ENCODE data around the gene BRINP1.

The BRINP1 gene

GRCh38 chr9:119280740-119281485 is 88.3 kb downstream of the BRINP1 start:
- no peak for DNase-seq

DNA sequence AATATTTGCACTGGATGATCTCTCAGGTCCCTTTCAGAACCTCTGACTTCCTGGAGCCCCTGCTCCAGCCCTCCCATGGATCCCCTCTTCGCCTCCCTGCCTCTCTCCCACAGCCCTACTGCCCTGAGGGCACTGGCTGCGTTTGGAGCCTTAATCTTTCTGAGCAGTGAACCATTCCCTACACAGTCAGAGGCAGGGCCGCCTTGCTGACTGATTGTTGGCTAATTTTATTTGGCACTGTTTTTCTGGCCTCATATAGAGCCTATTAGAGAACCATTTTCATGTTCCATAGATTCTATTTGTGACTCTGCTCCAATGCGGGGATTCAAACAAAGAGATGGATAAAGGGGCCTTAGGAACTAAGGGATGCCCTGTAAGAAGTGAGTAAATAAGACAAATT is 91.1 kb downstream of the BRINP1 start:
- DNase-seq = peak; percentile 9

- DNase-seq = peak; percentile 49
These were observed 95.1 kb downstream of the BRINP1 start for GRCh38 chr9:119273984-119274665.

DNA sequence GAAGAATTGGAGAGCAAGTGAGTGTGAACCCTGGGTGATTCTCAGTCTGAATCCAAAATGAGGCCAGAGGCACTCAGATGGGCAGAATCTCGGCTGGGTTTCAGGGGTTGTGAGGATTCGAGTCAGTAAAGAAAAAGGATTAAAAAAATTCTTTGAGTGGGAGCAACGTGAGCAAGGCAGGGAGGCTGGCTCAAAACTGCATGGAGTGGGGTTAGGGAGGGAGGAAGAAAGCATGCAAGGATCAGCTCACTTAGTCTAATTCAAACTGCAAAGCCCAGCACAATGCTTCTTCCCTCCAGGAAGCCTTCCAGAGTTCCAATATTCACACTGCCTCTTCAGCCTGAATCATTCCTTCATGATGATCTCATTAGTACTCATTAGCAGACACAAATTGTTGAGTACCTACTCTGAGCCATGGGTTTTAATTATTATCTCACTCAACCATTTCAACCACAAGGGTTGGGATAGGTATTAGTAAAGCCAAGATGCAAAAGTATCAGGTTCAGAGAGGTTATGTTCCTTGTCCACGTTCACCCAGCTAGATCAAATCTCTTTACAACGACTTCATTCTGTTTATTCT is 95.8 kb downstream of the BRINP1 start:
- no peak for DNase-seq

DNA sequence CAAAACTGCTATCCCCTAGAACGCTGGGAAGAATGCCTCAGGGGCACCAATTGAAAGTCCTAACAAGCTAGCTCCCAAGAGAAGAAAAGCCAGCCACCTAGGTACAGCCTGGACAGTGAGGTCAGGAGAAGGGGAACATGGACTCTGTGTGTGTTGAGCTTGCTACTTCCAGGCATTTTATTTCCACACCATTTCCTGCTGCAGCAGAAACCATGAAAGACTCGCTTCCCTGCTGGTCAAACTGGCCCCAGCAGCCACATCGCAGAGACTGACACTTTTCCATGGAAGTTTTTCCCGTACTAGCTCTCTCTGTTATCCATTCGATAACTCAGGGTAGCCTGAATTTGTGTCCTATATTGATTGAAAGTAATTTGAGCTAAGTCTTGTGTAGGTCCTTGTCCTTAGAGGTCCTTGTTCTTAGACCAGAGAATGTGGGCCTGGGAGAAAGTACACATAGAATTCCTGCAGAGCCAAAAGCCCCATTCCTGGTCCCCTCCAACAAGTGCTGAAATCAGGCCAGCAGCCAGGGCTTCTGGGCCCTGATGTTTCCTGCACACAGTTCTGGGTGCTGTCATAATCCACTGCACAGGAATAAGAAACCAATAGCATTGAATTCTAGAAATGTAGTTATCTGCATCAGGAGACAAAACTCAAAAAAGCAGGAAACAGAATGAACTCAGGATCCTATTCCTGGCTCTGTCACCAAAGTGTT is 96.6 kb downstream of the BRINP1 start:
- DNase-seq = no peak

DNA sequence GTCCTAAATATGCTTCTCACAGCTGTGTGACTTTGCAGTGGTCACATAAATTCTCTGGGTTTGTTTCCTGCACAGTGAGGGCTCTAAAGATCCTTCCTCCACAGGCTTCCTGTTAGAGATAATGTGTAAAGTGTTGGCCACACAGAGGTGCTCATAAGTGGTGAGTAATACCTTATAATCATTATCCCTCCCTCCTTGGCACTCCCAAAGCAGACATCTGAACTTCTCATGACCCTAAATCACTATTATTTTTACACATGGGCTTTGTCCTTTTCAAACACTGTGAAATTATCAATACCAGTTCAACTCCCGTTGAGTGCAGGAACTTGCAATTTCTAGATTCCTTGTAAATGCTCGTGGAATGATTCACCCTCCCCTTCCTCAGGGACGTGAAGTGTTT is 100.2 kb downstream of the BRINP1 start:
- no peak for DNase-seq

DNA sequence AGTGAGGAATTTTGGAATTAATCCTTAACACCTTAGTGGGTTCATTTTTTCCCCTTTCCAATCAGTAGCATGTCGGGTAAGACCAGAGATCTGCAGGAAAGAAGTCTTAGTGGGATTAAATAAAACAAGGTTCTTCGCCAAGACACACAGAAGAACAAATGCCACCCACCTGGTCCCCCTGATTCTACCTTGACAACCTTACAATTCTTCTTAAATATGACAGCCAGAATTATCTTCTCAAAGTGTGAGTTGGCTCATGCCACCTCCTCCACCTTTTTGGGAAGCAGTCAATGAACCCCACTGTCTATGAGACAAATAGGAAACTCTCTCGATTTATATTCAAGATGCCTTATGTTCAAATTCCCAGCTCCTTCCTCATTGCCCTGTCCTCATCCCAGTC is 105.1 kb downstream of the BRINP1 start:
- DNase-seq = no peak

- DNase-seq = no peak
These were observed 111.6 kb downstream of the BRINP1 start for GRCh38 chr9:119257592-119257991.

DNA sequence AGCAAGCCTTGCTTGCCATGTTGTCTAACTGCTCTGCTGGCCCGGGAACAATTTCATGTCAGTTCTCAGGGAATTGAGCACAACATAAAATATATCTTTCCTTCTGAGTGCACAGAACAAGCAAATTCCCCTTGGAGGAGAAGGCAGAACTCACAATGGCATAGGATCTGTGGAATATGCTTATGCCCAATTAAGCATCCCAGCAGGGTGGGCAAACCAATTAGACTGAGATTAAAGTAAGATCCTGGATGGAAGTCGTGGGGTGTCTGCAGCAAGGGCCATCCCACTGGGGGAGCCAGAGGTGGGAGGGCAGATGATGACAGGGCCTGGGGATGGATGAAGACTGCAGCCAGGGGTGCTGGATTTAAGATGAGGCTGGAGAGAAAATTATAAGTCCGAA is 114.1 kb downstream of the BRINP1 start:
- DNase-seq = no peak

DNA sequence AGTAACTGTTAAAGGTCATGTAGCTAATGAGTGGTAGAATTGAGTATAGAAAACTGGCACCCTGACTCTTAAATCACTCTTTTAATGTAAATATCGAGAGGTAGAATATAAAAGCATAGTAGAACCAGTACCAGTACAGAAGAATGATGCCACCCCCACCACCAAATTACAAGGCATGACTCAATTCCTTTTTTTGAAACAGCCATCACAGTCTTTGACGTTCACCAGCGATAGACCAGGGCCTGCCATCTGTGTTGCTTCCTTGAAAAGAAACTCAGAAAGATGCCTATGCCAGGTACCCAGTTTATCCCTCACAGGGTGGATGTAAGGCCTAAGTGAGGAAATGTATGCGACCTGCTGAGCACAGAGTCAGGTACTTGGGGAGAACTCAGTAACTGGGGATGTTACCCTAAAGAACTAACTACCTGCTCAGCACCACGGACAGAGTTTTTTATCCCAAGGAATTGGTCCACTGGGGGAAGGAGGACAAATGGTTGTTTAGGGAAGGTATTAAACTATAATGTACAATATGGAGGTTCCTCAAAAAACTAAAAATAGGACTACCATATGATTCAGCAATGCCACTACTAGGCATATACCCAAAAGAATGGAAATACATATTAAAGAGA is 116.5 kb downstream of the BRINP1 start:
- DNase-seq = no peak

DNA sequence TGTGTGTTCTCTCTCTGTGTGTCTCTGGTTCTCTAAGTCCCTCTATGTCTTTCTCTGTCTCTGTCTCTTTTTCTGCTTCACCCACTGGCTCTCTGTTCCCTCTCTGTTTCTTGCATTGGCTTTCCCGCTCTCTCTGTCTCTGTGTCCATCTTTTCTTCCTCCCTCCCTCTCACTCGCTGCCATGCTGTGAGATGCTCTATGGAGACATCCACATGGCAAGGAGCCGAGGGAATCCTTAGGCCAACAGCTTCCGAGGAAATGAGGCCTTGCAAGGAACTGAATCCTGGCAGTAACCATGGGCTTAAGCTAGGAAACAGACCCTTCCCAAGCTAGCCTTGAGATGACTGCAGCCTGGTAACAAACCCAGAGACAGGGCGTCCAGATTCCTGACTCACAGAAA is 117.3 kb downstream of the BRINP1 start:
- DNase-seq = no peak

DNA sequence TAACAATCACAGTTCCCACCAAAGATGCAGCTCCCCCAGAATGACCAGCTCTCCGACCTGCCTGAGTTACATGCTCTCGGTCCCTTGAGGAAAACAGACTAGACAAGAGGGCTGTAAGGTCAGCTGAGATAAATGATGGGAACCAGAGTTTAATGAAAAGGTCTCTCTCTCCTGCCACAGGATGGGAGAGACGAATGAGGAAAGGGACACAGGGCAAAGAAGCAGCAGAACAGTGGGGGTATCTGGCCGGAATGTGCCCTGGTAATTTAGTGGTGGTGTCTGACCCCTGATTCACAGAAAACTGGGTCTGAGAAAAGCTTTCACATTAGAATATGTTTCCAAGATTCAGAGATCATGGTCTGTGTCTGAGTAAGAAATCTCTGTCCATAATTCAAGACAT is 118.5 kb downstream of the BRINP1 start:
- DNase-seq = no peak

- DNase-seq = no peak
These were observed 128.7 kb downstream of the BRINP1 start for GRCh38 chr9:119240546-119240945.

DNA sequence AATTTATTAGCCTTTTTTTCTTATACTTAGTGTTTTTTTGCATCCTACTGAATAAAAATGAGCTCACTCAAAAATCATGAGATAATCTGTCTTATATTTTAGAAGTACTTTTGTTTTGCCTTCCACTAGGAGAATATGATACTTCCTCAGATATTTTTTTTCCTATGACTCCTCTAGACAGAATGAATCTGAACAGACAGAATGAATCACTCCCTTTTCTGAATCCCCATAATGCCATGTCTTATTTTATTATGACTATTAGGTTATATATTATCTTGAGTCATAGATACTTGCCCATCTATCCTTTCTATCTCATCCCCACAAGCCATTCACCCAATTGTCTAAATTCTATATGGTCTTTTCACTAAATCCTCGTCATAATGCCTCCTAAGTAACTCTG is 134.6 kb downstream of the BRINP1 start:
- no peak for DNase-seq

DNA sequence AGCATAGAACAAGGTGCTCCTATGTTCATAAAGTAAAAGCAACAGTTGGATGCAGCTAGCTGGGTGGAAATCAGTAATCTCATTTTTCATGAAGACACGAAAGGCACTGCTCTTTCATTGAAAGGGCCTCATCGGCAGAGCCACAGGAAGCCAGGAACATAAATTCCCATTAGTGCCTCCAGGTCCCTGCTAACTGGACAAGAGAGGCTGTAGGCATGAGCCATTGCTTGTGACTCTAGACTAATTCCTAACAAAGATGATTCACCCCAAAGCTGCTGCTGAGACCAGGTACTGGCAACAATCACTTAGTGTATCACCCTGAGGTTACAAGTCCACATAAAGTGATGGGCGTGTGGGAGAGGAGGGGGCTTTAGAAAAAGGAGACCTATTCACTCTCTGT is 141.8 kb downstream of the BRINP1 start:
- no peak for DNase-seq

- DNase-seq = no peak
These were observed 144.8 kb downstream of the BRINP1 start for GRCh38 chr9:119224431-119224830.

GRCh38 chr9:119221276-119221675 is 148.0 kb downstream of the BRINP1 start:
- no peak for DNase-seq

DNA sequence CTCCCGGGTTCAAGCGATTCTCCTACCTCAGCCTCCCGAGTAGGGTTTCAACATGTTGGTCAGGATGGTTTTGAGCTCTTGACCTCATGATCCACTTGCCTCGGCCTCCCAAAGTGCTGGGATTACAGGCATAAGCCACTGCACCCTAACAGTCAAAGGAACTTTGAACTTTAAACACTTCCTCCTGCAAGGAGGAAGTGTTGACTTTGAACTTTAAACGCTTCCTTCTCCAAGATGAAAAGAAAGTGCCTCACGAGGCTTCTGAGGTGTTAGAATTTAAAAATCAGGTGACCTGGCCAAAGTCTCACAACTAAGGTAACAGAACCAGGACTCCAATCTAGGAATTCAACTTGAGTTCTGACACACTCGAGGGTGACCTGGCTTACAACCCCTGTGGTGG is 150.9 kb downstream of the BRINP1 start:
- no peak for DNase-seq

GRCh38 chr9:119216651-119217331 is 152.4 kb downstream of the BRINP1 start:
- peak; percentile 41 for DNase-seq

DNA sequence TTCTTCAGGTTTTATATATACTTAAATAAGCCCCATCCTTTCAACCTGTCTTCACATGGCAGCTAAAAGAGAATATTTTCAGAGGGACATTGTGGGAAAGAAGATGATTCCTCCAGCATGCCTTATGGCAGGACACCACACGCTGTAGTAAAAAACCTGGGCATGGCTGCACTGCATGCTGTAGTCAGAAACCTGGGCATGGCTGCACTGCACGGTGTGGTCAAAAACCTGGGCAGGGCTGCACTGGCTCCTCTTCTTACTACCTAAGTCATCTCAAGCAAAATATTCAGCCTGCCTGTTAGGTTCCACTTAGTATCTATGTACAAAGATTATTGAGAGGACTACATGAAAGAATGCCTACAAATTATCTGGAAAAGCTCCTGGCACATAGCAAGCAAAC is 153.6 kb downstream of the BRINP1 start:
- no peak for DNase-seq

DNA sequence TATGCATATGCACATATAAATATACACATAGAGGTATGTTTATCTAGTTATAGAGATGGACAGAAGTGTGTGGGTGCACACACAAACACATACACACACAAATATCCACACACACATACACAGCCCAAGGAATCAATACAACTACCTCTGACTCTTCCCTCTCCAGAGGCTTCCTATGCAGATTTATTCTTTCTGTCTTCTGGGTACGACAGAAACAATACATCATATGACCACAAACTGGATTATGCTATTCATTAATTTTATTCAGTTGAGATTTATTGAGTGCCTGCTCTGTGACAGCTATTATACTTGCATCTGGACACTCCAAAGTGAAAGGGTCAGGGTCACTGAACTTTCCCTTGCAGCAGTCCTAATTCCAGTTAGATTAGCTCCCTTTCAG is 155.8 kb downstream of the BRINP1 start:
- no peak for DNase-seq

DNA sequence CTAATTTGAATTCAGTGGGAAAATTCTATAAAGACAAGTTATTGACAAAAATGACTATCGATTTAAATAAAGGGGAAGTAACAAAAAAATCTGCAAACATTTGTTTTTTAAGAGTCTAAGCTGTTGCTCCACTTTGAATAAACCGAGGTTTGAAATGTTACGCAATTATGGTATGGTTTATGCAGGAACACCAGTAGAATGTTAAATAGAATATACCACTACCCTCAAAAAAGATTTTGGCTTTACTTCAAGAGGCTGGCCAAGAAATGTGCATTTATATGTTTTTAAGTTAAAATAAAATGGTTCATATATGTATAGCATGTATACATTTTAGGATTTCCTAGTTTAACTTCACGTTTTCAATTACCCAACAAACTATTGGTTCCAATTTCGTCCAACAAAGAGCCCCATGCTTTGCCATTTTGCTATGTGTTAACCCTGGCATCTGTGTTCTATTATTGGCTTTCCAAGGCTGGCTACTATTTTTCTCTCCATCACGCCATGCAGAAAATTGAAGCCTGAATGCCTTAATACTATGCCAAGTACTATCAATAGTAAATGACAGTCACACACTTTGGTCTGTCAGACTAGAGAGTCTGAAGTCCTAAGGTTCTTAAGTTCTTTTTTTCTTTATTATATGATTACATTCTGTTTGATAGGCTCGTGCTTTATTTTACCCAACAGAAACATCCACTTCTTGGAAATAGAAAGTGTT is 171.2 kb downstream of the BRINP1 start:
- no peak for DNase-seq
